HG02870 (cell line): ENCODE measurements around the gene DOCK10.
A peak's percentile ranks its signal among the peaks of the same experiment; 100 is the strongest.

Experiments
- ATAC-seq: cut with Tn5 transposase; IDR thresholded peaks from one replicate; pipeline ENCODE4 v1.9.1; 2021; ENCODE audit warnings: mild to moderate bottlenecking, moderate library complexity; ENCODE audit not compliant: unreplicated experiment

Gene DOCK10

GRCh38 chr2:225042800-225043167 lies 516 bp upstream of the DOCK10 start:
- no peak for ATAC-seq

- peak; percentile 63 for ATAC-seq
Observed at GRCh38 chr2:225041207-225041850, 939 bp downstream of the DOCK10 start.

- ATAC-seq: peak; percentile 4
Observed at GRCh38 chr2:225040856-225041206, 1.4 kb downstream of the DOCK10 start.

- no peak for ATAC-seq
Observed at GRCh38 chr2:225040142-225040541, 2.1 kb downstream of the DOCK10 start.

- ATAC-seq: no peak
Observed at GRCh38 chr2:225038231-225038523, 4.1 kb downstream of the DOCK10 start.

- no peak for ATAC-seq
Observed at GRCh38 chr2:225037415-225038230, 4.6 kb downstream of the DOCK10 start.

GRCh38 chr2:225036431-225036830 lies 5.8 kb downstream of the DOCK10 start:
- no peak for ATAC-seq

GRCh38 chr2:225033440-225034318 lies 8.6 kb downstream of the DOCK10 start:
- no peak for ATAC-seq

- no peak for ATAC-seq
Observed at GRCh38 chr2:225032246-225032645, 10.0 kb downstream of the DOCK10 start.

GRCh38 chr2:225031599-225031998 lies 10.7 kb downstream of the DOCK10 start:
- ATAC-seq: no peak

- no peak for ATAC-seq
Observed at GRCh38 chr2:225030893-225031292, 11.4 kb downstream of the DOCK10 start.

- no peak for ATAC-seq
Observed at GRCh38 chr2:225030203-225030602, 12.1 kb downstream of the DOCK10 start.

GRCh38 chr2:225028572-225028971 lies 13.7 kb downstream of the DOCK10 start:
- ATAC-seq: no peak

- no peak for ATAC-seq
Observed at GRCh38 chr2:225027061-225027762, 15.1 kb downstream of the DOCK10 start.

- no peak for ATAC-seq
Observed at GRCh38 chr2:225025917-225026571, 16.2 kb downstream of the DOCK10 start.

- ATAC-seq: no peak
Observed at GRCh38 chr2:225022188-225022587, 20.1 kb downstream of the DOCK10 start.

- no peak for ATAC-seq
Observed at GRCh38 chr2:225020168-225020849, 22.0 kb downstream of the DOCK10 start.

- ATAC-seq: no peak
Observed at GRCh38 chr2:225019105-225019504, 23.2 kb downstream of the DOCK10 start.

- ATAC-seq: no peak
Observed at GRCh38 chr2:225017713-225018112, 24.6 kb downstream of the DOCK10 start.

- no peak for ATAC-seq
Observed at GRCh38 chr2:225017098-225017685, 25.1 kb downstream of the DOCK10 start.
